Mesendoderm (in vitro differentiated cells): ENCODE results near the gene RBM47.
"Not testable (repeated sequence)": the region's sequence is repeated elsewhere in the genome, so short reads cannot be mapped to it uniquely, and the experiment has no call there.

ENCODE experiments used
- DNase-seq: peaks from one replicate; pipeline ENCODE4 v3.0.0; 2013
- H2AK5ac ChIP-seq: 2 replicates; pipeline ENCODE4 v1.6.1; 2013; ENCODE audit warnings: low read length, inconsistent platforms
- H2BK120ac ChIP-seq: 2 replicates; pipeline ENCODE4 v1.6.1; 2013; ENCODE audit warnings: low read depth, mild to moderate bottlenecking, low read length, moderate library complexity, mixed read lengths
- H2BK15ac ChIP-seq: replicated peaks from 2 replicates; pipeline ENCODE4 v1.6.1; 2013; ENCODE audit warnings: low read depth, mild to moderate bottlenecking, moderate library complexity
- H2BK5ac ChIP-seq: 2 replicates; pipeline ENCODE4 v1.6.1; 2013; ENCODE audit warnings: low read length, inconsistent platforms
- H3K18ac ChIP-seq: 2 replicates; pipeline ENCODE4 v1.6.1; 2013; ENCODE audit warnings: mild to moderate bottlenecking, low read length, mixed read lengths
- H3K23ac ChIP-seq: one replicate; pipeline ENCODE4 v1.6.1; 2013; ENCODE audit warnings: low read length
- H3K27ac ChIP-seq: 2 replicates; pipeline ENCODE4 v1.5.1; 2013; ENCODE audit warnings: low read depth, mild to moderate bottlenecking, inconsistent platforms, low read length, moderate library complexity
- H3K27me3 ChIP-seq: 2 replicates; pipeline ENCODE4 v1.6.1; 2013; ENCODE audit warnings: low read length, control low read depth, mild to moderate bottlenecking, inconsistent platforms; ENCODE audit not compliant: insufficient read depth, poor library complexity
- H3K36me3 ChIP-seq: 2 replicates; pipeline ENCODE4 v1.6.1; 2013; ENCODE audit warnings: low read length, inconsistent platforms; ENCODE audit not compliant: control insufficient read depth, insufficient read depth
- H3K4ac ChIP-seq: one replicate; pipeline ENCODE4 v1.6.1; 2013; ENCODE audit warnings: low read depth, mild to moderate bottlenecking, low read length, moderate library complexity
- H3K4me1 ChIP-seq: 2 replicates; pipeline ENCODE4 v1.6.1; 2013; ENCODE audit warnings: low read depth, low read length, inconsistent platforms; ENCODE audit not compliant: control insufficient read depth
- H3K4me2 ChIP-seq: 2 replicates; pipeline ENCODE4 v1.6.1; 2013; ENCODE audit warnings: low read length
- H3K4me3 ChIP-seq: 2 replicates; pipeline ENCODE4 v1.5.1; 2013; ENCODE audit warnings: mild to moderate bottlenecking, low read length
- H3K56ac ChIP-seq: one replicate; pipeline ENCODE4 v1.6.1; 2013; ENCODE audit warnings: low read length
- H3K79me1 ChIP-seq: 2 replicates; pipeline ENCODE4 v1.6.1; 2013; ENCODE audit warnings: low read length, inconsistent platforms
- H3K79me2 ChIP-seq: 2 replicates; pipeline ENCODE4 v1.6.1; 2013; ENCODE audit warnings: mild to moderate bottlenecking, low read length; ENCODE audit not compliant: control insufficient read depth, insufficient read depth
- H3K9ac ChIP-seq: 2 replicates; pipeline ENCODE4 v1.6.1; 2013; ENCODE audit warnings: low read length, inconsistent platforms
- H4K5ac ChIP-seq: one replicate; pipeline ENCODE4 v1.6.1; 2013; ENCODE audit warnings: low read length
- H4K8ac ChIP-seq: one replicate; pipeline ENCODE4 v1.6.1; 2013; ENCODE audit warnings: low read depth, mild to moderate bottlenecking, control low read depth, low read length, moderate library complexity
- WGBS: extraction: QIAGEN DNeasy Blood & Tissue Kit; methylation state at CpG from one replicate; pipeline ENCODE4 v1.1.7; 2013; ENCODE audit warnings: low lambda C conversion rate, missing lambda C conversion rate; ENCODE audit not compliant: insufficient coverage; ENCODE audit errors: extremely low coverage; 5-methylcytosine and 5-hydroxymethylcytosine counted together

Gene RBM47

DNA sequence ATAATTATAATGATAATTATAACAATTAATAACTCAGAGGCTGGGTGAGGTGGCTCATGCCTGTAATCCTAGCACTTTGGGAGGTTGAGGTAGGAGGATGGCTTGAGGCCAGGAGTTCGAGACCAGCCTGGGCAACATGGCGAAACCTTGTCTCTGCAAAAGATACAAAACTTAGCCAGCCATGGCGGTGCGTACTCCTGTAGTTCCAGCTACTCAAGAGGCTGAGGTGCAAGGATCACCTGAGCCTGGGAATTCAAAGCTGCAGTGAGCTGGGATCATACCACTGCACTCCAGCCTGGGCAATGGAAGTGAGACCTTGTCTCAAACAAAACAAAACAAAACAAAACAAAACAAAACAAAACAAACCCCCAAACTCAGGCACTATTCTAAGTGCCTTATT, 201.8 kb downstream of the RBM47 start:
- no CpG with 5 or more reads among the region's 4 CpGs for WGBS
- not testable (repeated sequence) for H3K9ac ChIP-seq, H3K79me2 ChIP-seq, H3K4me2 ChIP-seq, H4K8ac ChIP-seq, H3K4me1 ChIP-seq, H3K27ac ChIP-seq, DNase-seq, H3K56ac ChIP-seq, H3K4me3 ChIP-seq, H2BK15ac ChIP-seq, H3K36me3 ChIP-seq, H2AK5ac ChIP-seq, H3K79me1 ChIP-seq, H3K4ac ChIP-seq, H2BK120ac ChIP-seq, H3K23ac ChIP-seq, H4K5ac ChIP-seq, H2BK5ac ChIP-seq, H3K18ac ChIP-seq, H3K27me3 ChIP-seq

DNA sequence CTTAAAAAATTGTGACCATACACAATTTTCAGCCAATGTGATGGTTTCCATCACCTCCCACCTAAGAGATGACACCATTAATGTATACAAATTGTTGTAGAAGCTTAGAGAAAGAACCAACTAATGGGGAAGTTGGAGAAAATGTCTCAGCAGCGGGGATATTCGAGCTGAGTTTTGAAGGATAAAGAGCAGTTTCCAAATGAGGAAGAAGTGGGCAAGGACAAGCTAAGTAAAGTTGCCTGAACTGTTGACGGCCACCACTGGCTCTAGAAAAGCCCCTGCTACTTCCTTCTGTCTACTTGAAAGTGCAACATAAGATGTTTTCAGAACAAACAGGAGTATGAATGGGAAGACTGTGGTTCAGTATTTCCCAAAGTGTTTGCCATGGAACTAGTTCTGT, 202.5 kb downstream of the RBM47 start:
- no peak overlapping the region for H3K23ac ChIP-seq
- H3K4me2 ChIP-seq = no peak overlapping the region
- no peaks in the 10 kb centered on the region for H3K79me2 ChIP-seq
- H4K8ac ChIP-seq = no peak overlapping the region
- no peak for DNase-seq
- WGBS = no CpG with 5 or more reads among the region's 3 CpGs
- no peaks in the 10 kb centered on the region for H3K4me1 ChIP-seq
- no peak overlapping the region for H3K27ac ChIP-seq
- H3K4me3 ChIP-seq = no peak overlapping the region
- no peaks in the 10 kb centered on the region for H3K36me3 ChIP-seq
- no peak overlapping the region for H3K9ac ChIP-seq
- H3K18ac ChIP-seq = no peak overlapping the region
- H3K27me3 ChIP-seq = no peaks in the 10 kb centered on the region
- H2BK120ac ChIP-seq = no peak overlapping the region
- no peak overlapping the region for H2BK5ac ChIP-seq
- no peak overlapping the region for H2AK5ac ChIP-seq
- H3K56ac ChIP-seq = no peak overlapping the region
- H4K5ac ChIP-seq = no peak overlapping the region
- no peaks in the 10 kb centered on the region for H3K79me1 ChIP-seq
- no peak overlapping the region for H3K4ac ChIP-seq
- H2BK15ac ChIP-seq = no peak overlapping the region

DNA sequence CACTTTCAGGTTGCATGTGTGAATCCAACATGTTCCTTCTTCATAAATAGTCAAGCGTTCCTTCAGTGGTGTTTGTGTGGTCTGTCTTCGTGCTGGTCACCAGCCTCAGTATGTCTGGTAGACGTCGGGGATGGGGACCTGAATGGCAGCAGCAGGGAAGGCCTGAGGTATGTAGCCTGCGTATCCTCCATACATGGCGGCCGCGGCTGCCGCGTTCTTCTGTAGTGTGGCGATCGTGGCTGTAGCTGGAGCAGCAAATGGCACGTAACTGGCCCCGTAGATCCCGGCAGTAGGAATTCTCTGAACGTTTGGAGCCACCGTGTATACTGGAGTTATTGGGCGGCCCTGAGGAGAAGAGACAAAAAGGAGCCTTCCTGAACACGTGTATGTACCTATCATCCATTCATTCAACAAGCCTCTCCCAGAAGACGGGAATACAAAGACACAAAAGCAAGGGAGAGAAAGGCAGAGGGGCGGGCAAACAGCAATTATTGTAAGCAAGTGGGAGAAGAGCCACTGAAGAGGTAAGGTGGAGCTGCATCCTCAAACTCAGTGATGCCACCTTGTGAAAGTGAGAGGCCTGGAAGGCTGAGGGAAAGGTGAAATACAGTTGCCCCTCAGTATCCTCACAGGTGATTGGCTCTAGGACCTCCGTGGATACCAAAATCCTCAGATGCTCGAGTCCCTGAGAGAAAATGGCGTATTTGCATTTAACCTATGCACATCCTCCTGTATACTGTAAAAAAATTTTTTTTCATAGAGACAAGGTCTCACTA, 203.7 kb downstream of the RBM47 start:
- Histone ChIP-seq H2BK15ac (no peak overlapping the region), H4K8ac (no peak overlapping the region), H3K79me2 (no peaks in the 10 kb centered on the region), H4K5ac (no peak overlapping the region), H3K4me3 (no peak overlapping the region), H3K27me3 (no peaks in the 10 kb centered on the region), H3K4ac (no peak overlapping the region), H3K9ac (no peak overlapping the region), H2BK120ac (no peak overlapping the region), H3K36me3 (no peaks in the 10 kb centered on the region), H3K56ac (no peak overlapping the region), H3K4me2 (no peak overlapping the region), H3K23ac (no peak overlapping the region), H2BK5ac (no peak overlapping the region), H3K79me1 (no peaks in the 10 kb centered on the region), H3K4me1 (no peaks in the 10 kb centered on the region), H2AK5ac (no peak overlapping the region), H3K18ac (no peak overlapping the region), H3K27ac (no peak overlapping the region)
- WGBS = no CpG with 5 or more reads among the region's 24 CpGs
- peak; percentile 36 for DNase-seq

DNA sequence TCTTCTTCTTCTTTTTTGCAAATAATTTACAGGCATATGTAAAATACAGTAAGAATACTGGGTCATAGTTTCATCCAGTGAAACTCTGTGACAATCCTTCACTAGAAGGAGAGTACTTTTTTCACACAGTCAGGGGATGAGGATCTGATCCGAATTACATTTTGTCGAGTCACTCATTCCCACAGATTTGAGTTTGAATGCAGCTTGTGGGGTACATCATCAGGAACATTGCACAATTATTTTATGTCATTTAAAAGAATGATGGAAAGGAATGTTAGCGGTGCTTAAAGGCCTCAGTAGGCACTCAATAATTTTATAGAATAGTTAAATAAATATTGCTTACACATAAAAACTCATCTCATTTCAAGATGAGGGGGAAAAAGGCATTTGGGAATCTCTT, 205.9 kb downstream of the RBM47 start:
- Histone ChIP-seq H3K18ac (no peak overlapping the region), H3K27me3 (no peaks in the 10 kb centered on the region), H2BK15ac (no peak overlapping the region), H3K4ac (no peak overlapping the region), H3K4me2 (no peak overlapping the region), H2BK120ac (no peak overlapping the region), H3K4me3 (no peak overlapping the region), H3K23ac (no peak overlapping the region), H3K9ac (no peak overlapping the region), H2BK5ac (no peak overlapping the region), H3K56ac (no peak overlapping the region), H3K79me2 (no peaks in the 10 kb centered on the region), H3K4me1 (no peaks in the 10 kb centered on the region), H3K79me1 (no peaks in the 10 kb centered on the region), H3K36me3 (no peaks in the 10 kb centered on the region), H2AK5ac (no peak overlapping the region), H3K27ac (no peak overlapping the region), H4K5ac (no peak overlapping the region), H4K8ac (no peak overlapping the region)
- WGBS = no CpG with 5 or more reads among the region's 3 CpGs
- DNase-seq = peak; percentile 41

DNA sequence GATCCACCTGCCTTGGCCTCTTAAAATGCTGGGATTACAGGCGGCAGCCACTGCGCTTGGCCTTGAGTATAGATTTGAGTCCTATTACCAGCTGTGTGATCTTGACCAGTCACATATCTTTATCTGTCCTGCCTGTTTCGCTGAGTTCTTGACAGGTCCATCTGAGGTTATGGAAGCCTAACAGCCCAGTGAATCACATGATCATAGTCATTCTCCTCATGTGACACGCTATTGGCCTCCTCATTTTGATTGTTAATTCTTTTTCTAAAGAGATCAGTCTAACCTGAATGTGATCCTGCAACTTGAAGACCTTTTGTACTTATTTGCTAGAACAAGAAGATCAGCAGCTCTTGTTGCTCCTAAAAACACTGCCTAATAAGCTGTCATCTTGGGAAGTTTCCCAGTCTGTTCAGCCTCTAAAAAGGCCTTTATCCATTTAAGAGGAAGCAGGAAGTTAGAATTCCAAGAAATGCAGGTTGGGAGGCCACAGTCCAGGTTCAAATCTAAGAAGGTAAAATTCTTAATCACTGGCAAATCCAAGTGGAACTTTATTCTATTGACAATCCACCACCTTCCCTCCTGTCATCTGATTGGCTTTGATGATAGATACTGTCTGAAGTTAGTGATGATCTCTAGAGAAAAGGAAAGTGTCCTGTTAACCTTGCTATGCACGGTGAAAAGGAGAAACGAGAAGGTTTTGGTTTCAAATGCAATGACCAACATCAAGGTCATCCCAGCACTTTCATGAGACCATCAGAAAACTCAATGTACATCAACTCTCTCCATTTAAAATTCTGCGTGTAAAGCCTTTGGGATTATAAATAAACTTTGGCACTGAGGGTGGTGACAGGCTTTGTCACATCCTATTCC, 207.6 kb downstream of the RBM47 start:
- WGBS = no CpG with 5 or more reads among the region's 7 CpGs
- H2BK15ac ChIP-seq = no peak overlapping the region
- no peak overlapping the region for H3K4me2 ChIP-seq

More for the DNA sequence above, 207.6 kb downstream of the RBM47 start:
- Histone ChIP-seq H3K79me1 (no peaks in the 10 kb centered on the region), H4K8ac (no peak overlapping the region), H3K18ac (no peak overlapping the region), H3K4me1 (no peaks in the 10 kb centered on the region), H3K56ac (no peak overlapping the region), H3K9ac (no peak overlapping the region), H3K4me3 (no peak overlapping the region), H3K36me3 (no peaks in the 10 kb centered on the region), H3K23ac (no peak overlapping the region), H3K4ac (no peak overlapping the region), H3K79me2 (no peaks in the 10 kb centered on the region), H2BK5ac (no peak overlapping the region), H4K5ac (no peak overlapping the region), H2AK5ac (no peak overlapping the region), H3K27ac (no peak overlapping the region), H2BK120ac (no peak overlapping the region), H3K27me3 (no peaks in the 10 kb centered on the region)
- no peak for DNase-seq
